Epithelial cell of proximal tubule (primary cell): Measurements from ENCODE around the gene CCDC71L. TPM values are rescaled to one million over a fixed set of nuclear protein-coding genes. Genes with fewer than 3 reads are reported as not detected.
"Not testable (repeated sequence)": the region's sequence is repeated elsewhere in the genome, so short reads cannot be mapped to it uniquely, and the experiment has no call there.

Experiments
- DNase-seq: peaks from one replicate; pipeline ENCODE4 v3.0.0-alpha.2; 2011; ENCODE audit warnings: low read depth
- H3K4me3 ChIP-seq: 2 replicates; pipeline ENCODE4 v1.5.1; 2011; ENCODE audit warnings: low read depth, mild to moderate bottlenecking, low read length
- CTCF ChIP-seq: conservative IDR thresholded peaks from 2 replicates; pipeline ENCODE4 v1.5.1; 2012; ENCODE audit warnings: low read depth, mild to moderate bottlenecking, low read length
- total RNA-seq: library from RNA; depleted of rRNA; stranded (reverse); fragments of >200 nt; gene quantifications from 2 replicates; pipeline ENCODE4 v1.2.3, GENCODE V29; 2015

Gene CCDC71L
- total RNA-seq: 25.8 and 35.3 TPM in 2 replicates

GRCh38 chr7:106660862-106661720, at the start of gene CCDC71L:
Gene CCDC71L, minus strand, starts transcription at chr7:106661158. Its CDS starts 262 bp downstream, at chr7:106660896.
- TF ChIP-seq CTCF: no peak
- peak within 1 kb of the TSS; percentile 72 for H3K4me3 ChIP-seq
- DNase-seq: no peak

GRCh38 chr7:106709604-106710003, 48.6 kb upstream of the CCDC71L start:
- not testable (repeated sequence) for DNase-seq, H3K4me3 ChIP-seq

GRCh38 chr7:106704000-106704840, 43.3 kb upstream of the CCDC71L start:
- H3K4me3 ChIP-seq: no peak overlapping the region
- no peak for DNase-seq
- no peak for TF ChIP-seq CTCF

- TF ChIP-seq CTCF: no peak
- no peak for DNase-seq
- no peak overlapping the region for H3K4me3 ChIP-seq
These were observed 32.9 kb upstream of the CCDC71L start for GRCh38 chr7:106693677-106694353.

- no peak for TF ChIP-seq CTCF
- no peak overlapping the region for H3K4me3 ChIP-seq
These were observed 31.6 kb upstream of the CCDC71L start for GRCh38 chr7:106692450-106693051.

GRCh38 chr7:106688161-106688560, 27.2 kb upstream of the CCDC71L start:
- not testable (repeated sequence) for H3K4me3 ChIP-seq, DNase-seq

More at GRCh38 chr7:106692450-106693051, 31.6 kb upstream of the CCDC71L start:
- DNase-seq: no peak

- no peak for TF ChIP-seq CTCF
- DNase-seq: no peak
- no peak overlapping the region for H3K4me3 ChIP-seq
These were observed 23.0 kb upstream of the CCDC71L start for GRCh38 chr7:106683941-106684340.
